Uterus (tissue), 4 donors: ENCODE results near the gene COL23A1. TPM values are rescaled to one million over a fixed set of nuclear protein-coding genes. Genes with fewer than 3 reads are reported as not detected.

ENCODE experiments used
- DNase-seq, 2 donors: peaks; one replicate each; pipeline ENCODE4 v3.0.0-alpha.2; 2019 to 2020
- H3K27ac ChIP-seq, 2 donors: fragments of 200-600 bp; sonication (generic); 1 replicate in 1 of 2; 2 replicates in 1 of 2; pipeline ENCODE4 v1.5.1; 2016 to 2018
- H3K27me3 ChIP-seq, 2 donors: fragments of 200-600 bp; sonication (generic); one replicate each; pipeline ENCODE4 v1.5.1; 2018 to 2019; ENCODE audit warnings: control low read depth in 1 of 2
- H3K36me3 ChIP-seq, 2 donors: fragments of 200-600 bp; sonication (generic); one replicate each; pipeline ENCODE4 v1.5.1; 2019; ENCODE audit warnings: control low read depth in 1 of 2
- H3K4me1 ChIP-seq, 2 donors: fragments of 200-600 bp; sonication (generic); one replicate each; pipeline ENCODE4 v1.5.1; 2018 to 2019; ENCODE audit warnings: control low read depth in 1 of 2
- H3K4me3 ChIP-seq, 2 donors: fragments of 200-600 bp; sonication (generic); 1 replicate in 1 of 2; 2 replicates in 1 of 2; pipeline ENCODE4 v1.5.1; 2018 to 2019; ENCODE audit warnings: mild to moderate bottlenecking in 1 of 2
- H3K9me3 ChIP-seq, 2 donors: fragments of 200-600 bp; sonication (generic); one replicate each; pipeline ENCODE4 v1.5.1; 2019; ENCODE audit warnings: control low read depth in 1 of 2
- POLR2A ChIP-seq, 2 donors: fragments of 450-650 bp; IDR thresholded peaks; one replicate each; pipeline ENCODE4 v1.6.1; 2016; ENCODE audit warnings: antibody characterized with exemption in 2 of 2, mild to moderate bottlenecking in 1 of 2, moderate library complexity in 1 of 2
- intact Hi-C: fragments of 100-400 bp; cut with DNase I; formaldehyde crosslinking; loops from one replicate; pipeline ENCODE4 v1.15.1; 2023; ENCODE audit warnings: low total_unique reads
- total RNA-seq, 4 donors: library from RNA; depleted of rRNA in 3 of 4; stranded (reverse); fragments of >200 nt in 3 of 4; gene quantifications; one replicate each; pipeline versions ENCODE4 v1.1.0 to v1.2.4, GENCODE V29; 2014 to 2023
- TF ChIP-seq, protein P1 (sequence below), 4 experiments: fragments of 200-600 bp in 2 of 4; fragments of 450-650 bp in 2 of 4; sonication (generic) in 2 of 4; IDR thresholded peaks; one replicate each; pipeline ENCODE4 v1.5.1; 2016 to 2019; ENCODE audit warnings: antibody characterized with exemption in 4 of 4, mild to moderate bottlenecking in 2 of 4, moderate library complexity in 1 of 4
- donor health status: DM: yes; HTN: yes; CAD: no.

COL23A1 gene
- total RNA-seq, 4 donors from 2014 or later, result 0.85 to 7.6 (median 2.0) TPM; not detected in 1

- H3K36me3 ChIP-seq, result no peaks in the 10 kb centered on the region
- no peak for DNase-seq
- H3K4me3 ChIP-seq, result no peak overlapping the region
- H3K9me3 ChIP-seq, result no peaks in the 10 kb centered on the region
- H3K27ac ChIP-seq, result no peak overlapping the region
- H3K4me1 ChIP-seq, result no peaks in the 10 kb centered on the region
- no peak for TF ChIP-seq POLR2A (IDR thresholded peaks at IDR 0.05)
- TF ChIP-seq, protein P1, sequence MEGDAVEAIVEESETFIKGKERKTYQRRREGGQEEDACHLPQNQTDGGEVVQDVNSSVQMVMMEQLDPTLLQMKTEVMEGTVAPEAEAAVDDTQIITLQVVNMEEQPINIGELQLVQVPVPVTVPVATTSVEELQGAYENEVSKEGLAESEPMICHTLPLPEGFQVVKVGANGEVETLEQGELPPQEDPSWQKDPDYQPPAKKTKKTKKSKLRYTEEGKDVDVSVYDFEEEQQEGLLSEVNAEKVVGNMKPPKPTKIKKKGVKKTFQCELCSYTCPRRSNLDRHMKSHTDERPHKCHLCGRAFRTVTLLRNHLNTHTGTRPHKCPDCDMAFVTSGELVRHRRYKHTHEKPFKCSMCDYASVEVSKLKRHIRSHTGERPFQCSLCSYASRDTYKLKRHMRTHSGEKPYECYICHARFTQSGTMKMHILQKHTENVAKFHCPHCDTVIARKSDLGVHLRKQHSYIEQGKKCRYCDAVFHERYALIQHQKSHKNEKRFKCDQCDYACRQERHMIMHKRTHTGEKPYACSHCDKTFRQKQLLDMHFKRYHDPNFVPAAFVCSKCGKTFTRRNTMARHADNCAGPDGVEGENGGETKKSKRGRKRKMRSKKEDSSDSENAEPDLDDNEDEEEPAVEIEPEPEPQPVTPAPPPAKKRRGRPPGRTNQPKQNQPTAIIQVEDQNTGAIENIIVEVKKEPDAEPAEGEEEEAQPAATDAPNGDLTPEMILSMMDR (IDR thresholded peaks at IDR 0.05), result no peak
- no peaks in the 10 kb centered on the region for H3K27me3 ChIP-seq
- intact Hi-C loops, result no loop called here
Measured at GRCh38 chr5:178449163-178450070, 140.8 kb downstream of the COL23A1 start.

GRCh38 chr5:178445534-178445933 is 144.7 kb downstream of the COL23A1 start:
- H3K9me3 ChIP-seq, result no peaks in the 10 kb centered on the region
- H3K4me1 ChIP-seq, result no peaks in the 10 kb centered on the region
- no peak overlapping the region for H3K27ac ChIP-seq
- intact Hi-C loops, result no loop called here
- H3K36me3 ChIP-seq, result no peaks in the 10 kb centered on the region
- H3K4me3 ChIP-seq, result no peak overlapping the region
- H3K27me3 ChIP-seq, result no peaks in the 10 kb centered on the region
- no peak for TF ChIP-seq POLR2A (IDR thresholded peaks at IDR 0.05)
- TF ChIP-seq, protein P1 (IDR thresholded peaks at IDR 0.05), result no peak
- no peak for DNase-seq

GRCh38 chr5:178442405-178443257 is 147.6 kb downstream of the COL23A1 start:
- DNase-seq, result no peak
- TF ChIP-seq, protein P1 (IDR thresholded peaks at IDR 0.05), result no peak
- TF ChIP-seq POLR2A (IDR thresholded peaks at IDR 0.05), result no peak
- H3K36me3 ChIP-seq, result no peaks in the 10 kb centered on the region
- H3K4me1 ChIP-seq, result no peaks in the 10 kb centered on the region
- H3K4me3 ChIP-seq, result no peak overlapping the region
- no peaks in the 10 kb centered on the region for H3K27me3 ChIP-seq
- intact Hi-C loops, result no loop called here
- H3K27ac ChIP-seq, result no peak overlapping the region
- H3K9me3 ChIP-seq, result no peaks in the 10 kb centered on the region

- DNase-seq, result no peak
- no peaks in the 10 kb centered on the region for H3K27me3 ChIP-seq
- no peak overlapping the region for H3K4me3 ChIP-seq
- H3K36me3 ChIP-seq, result no peaks in the 10 kb centered on the region
- H3K9me3 ChIP-seq, result no peaks in the 10 kb centered on the region
- TF ChIP-seq, protein P1 (IDR thresholded peaks at IDR 0.05), result no peak
- no peaks in the 10 kb centered on the region for H3K4me1 ChIP-seq
- intact Hi-C loops, result no loop called here
- no peak overlapping the region for H3K27ac ChIP-seq
Measured at GRCh38 chr5:178441486-178442270, 148.5 kb downstream of the COL23A1 start.
